GM19397 (cell line): Measurements from ENCODE around the gene CCDC91.
A peak's percentile ranks its signal among the peaks of the same experiment; 100 is the strongest.
"Not testable (repeated sequence)": the region's sequence is repeated elsewhere in the genome, so short reads cannot be mapped to it uniquely, and the experiment has no call there.

Experiments
- ATAC-seq: cut with Tn5 transposase; IDR thresholded peaks from one replicate; pipeline ENCODE4 v1.9.1; 2021; ENCODE audit warnings: mild to moderate bottlenecking, moderate library complexity; ENCODE audit not compliant: unreplicated experiment

CCDC91 gene

GRCh38 chr12:28178775-28179174, 11.5 kb upstream of the CCDC91 start:
- no peak for ATAC-seq

- ATAC-seq, result no peak
These were observed 9.5 kb upstream of the CCDC91 start for GRCh38 chr12:28180786-28181185.

- ATAC-seq, result no peak
These were observed 5.9 kb upstream of the CCDC91 start for GRCh38 chr12:28184375-28184774.

- no peak for ATAC-seq
These were observed 3.8 kb upstream of the CCDC91 start for GRCh38 chr12:28186500-28186899.

- no peak for ATAC-seq
These were observed 404 bp upstream of the CCDC91 start for GRCh38 chr12:28189784-28190320.

GRCh38 chr12:28191051-28192048, 1.1 kb downstream of the CCDC91 start:
- ATAC-seq, result peak; percentile 4

- no peak for ATAC-seq
These were observed 1.9 kb downstream of the CCDC91 start for GRCh38 chr12:28192125-28192524.

- ATAC-seq, result not testable (repeated sequence)
These were observed 4.4 kb downstream of the CCDC91 start for GRCh38 chr12:28194621-28195020.

- ATAC-seq, result not testable (repeated sequence)
These were observed 10.9 kb downstream of the CCDC91 start for GRCh38 chr12:28201136-28201535.

GRCh38 chr12:28202374-28203130, 12.3 kb downstream of the CCDC91 start:
- no peak for ATAC-seq

- ATAC-seq, result no peak
These were observed 19.5 kb downstream of the CCDC91 start for GRCh38 chr12:28209782-28210181.

GRCh38 chr12:28212182-28212581, 21.9 kb downstream of the CCDC91 start:
- ATAC-seq, result no peak

GRCh38 chr12:28215021-28215420, 24.8 kb downstream of the CCDC91 start:
- no peak for ATAC-seq

GRCh38 chr12:28216016-28216415, 25.8 kb downstream of the CCDC91 start:
- no peak for ATAC-seq

GRCh38 chr12:28217805-28218204, 27.5 kb downstream of the CCDC91 start:
- no peak for ATAC-seq

- ATAC-seq, result no peak
These were observed 28.6 kb downstream of the CCDC91 start for GRCh38 chr12:28218875-28219274.

GRCh38 chr12:28219827-28220226, 29.6 kb downstream of the CCDC91 start:
- no peak for ATAC-seq

GRCh38 chr12:28222081-28222700, 31.9 kb downstream of the CCDC91 start:
- no peak for ATAC-seq

GRCh38 chr12:28223025-28223554, 32.8 kb downstream of the CCDC91 start:
- peak; percentile 88 for ATAC-seq

- no peak for ATAC-seq
These were observed 33.6 kb downstream of the CCDC91 start for GRCh38 chr12:28223858-28224257.

- ATAC-seq, result no peak
These were observed 36.4 kb downstream of the CCDC91 start for GRCh38 chr12:28226705-28227104.
